Measurements from ENCODE around the gene CCN6. TPM values are rescaled to one million over a fixed set of nuclear protein-coding genes. Genes with fewer than 3 reads are reported as not detected.

The CCN6 gene
- polyA plus RNA-seq, 1 donor from 2014 or later: not detected

DNA sequence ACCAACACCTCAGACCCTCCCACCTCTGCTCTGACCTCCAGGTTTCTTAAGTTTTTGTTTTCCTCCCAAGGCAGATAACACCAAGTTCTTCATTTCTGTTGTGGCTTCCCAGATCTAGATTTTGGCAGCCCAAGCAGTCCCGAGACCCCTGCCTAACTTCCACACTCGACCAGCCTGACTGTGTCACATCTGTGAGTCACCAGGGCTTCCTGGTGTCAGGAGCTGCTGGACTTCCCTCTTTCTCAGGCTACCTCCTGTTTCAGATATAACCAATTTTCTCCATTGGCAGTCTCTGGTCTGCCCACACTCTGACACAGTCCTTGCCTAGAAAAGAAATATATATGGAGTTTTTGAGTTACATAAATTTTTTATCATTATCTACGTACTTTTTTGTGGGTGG lies 46.1 kb upstream of the CCN6 start:
- H3K4me3 ChIP-seq (ENCODE audit: low read length): no peak overlapping the region
- TF ChIP-seq POLR2AphosphoS5 (IDR thresholded peaks at IDR 0.05) (no peak), MXI1 (conservative IDR thresholded peaks at IDR 0.05; ENCODE audit: poor library complexity, severe bottlenecking) (no peak)
- no peak overlapping the region for H3K4me2 ChIP-seq (ENCODE audit: low read length)
- no peaks in the 10 kb centered on the region for H3K27me3 ChIP-seq (ENCODE audit: insufficient read depth, low read depth, low read length)
- no peaks in the 10 kb centered on the region for H3K9me3 ChIP-seq (ENCODE audit: low read length)
- H3K27ac ChIP-seq (ENCODE audit: low read length): no peak overlapping the region
- H3K9me2 ChIP-seq (ENCODE audit: insufficient read depth, low read length): no peaks in the 10 kb centered on the region
- no peaks in the 10 kb centered on the region for H3K79me2 ChIP-seq (replicated peaks; ENCODE audit: insufficient read depth, low read length)
- no peaks in the 10 kb centered on the region for H3K36me3 ChIP-seq (ENCODE audit: insufficient read depth, low read length)
- H3K9ac ChIP-seq (ENCODE audit: low read length): no peak overlapping the region
- no peak overlapping the region for H2AFZ ChIP-seq (ENCODE audit: low read depth, low read length)
- H4K20me1 ChIP-seq (ENCODE audit: insufficient read depth): no peaks in the 10 kb centered on the region
- H3F3A ChIP-seq (ENCODE audit: insufficient read depth, low read length, poor library complexity, severe bottlenecking): no peaks in the 10 kb centered on the region

- Histone ChIP-seq H3K9ac (ENCODE audit: low read length) (no peak overlapping the region), H3K79me2 (replicated peaks; ENCODE audit: insufficient read depth, low read length) (no peaks in the 10 kb centered on the region), H2AFZ (ENCODE audit: low read depth, low read length) (no peak overlapping the region), H3K27ac (ENCODE audit: low read length) (no peak overlapping the region), H3K4me2 (ENCODE audit: low read length) (no peak overlapping the region), H3K9me2 (ENCODE audit: insufficient read depth, low read length) (no peaks in the 10 kb centered on the region), H3K36me3 (ENCODE audit: insufficient read depth, low read length) (no peaks in the 10 kb centered on the region), H3K27me3 (ENCODE audit: insufficient read depth, low read depth, low read length) (no peaks in the 10 kb centered on the region), H4K20me1 (ENCODE audit: insufficient read depth) (no peaks in the 10 kb centered on the region), H3F3A (ENCODE audit: insufficient read depth, low read length, poor library complexity, severe bottlenecking) (no peaks in the 10 kb centered on the region), H3K9me3 (ENCODE audit: low read length) (no peaks in the 10 kb centered on the region), H3K4me3 (ENCODE audit: low read length) (no peak overlapping the region)
- TF ChIP-seq POLR2AphosphoS5 (IDR thresholded peaks at IDR 0.05) (no peak), EZH2 (IDR thresholded peaks at IDR 0.05; ENCODE audit: borderline replicate concordance, insufficient read depth, low read length, poor library complexity, severe bottlenecking) (no peak), RAD21 (conservative IDR thresholded peaks at IDR 0.05) (no peak), SMC3 (conservative IDR thresholded peaks at IDR 0.05; ENCODE audit: poor library complexity) (no peak), REST (IDR thresholded peaks at IDR 0.05; ENCODE audit: borderline replicate concordance) (no peak)
Measured at GRCh38 chr6:112008482-112008881, 45.4 kb upstream of the CCN6 start.

DNA sequence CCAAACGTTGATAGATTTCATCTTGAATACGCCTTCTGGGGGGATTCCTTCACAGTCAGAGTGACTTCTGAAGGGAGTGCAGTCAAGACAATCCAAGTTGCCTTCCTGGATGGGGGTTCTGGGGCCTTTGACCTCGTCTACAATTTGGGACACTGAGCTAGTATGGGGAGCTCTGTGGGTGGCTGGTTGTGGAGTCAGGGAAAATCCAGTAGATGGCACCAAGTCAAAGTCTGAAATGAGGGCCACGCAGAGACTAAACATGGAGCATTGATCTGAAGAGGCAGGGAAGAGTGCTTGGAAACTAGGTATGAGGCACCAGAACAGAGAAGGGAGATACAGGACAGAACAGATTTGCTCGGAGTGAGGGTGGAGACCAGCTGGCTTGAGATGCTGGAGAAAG lies 43.6 kb upstream of the CCN6 start:
- no peak overlapping the region for H3K4me3 ChIP-seq (ENCODE audit: low read length)
- H3F3A ChIP-seq (ENCODE audit: insufficient read depth, low read length, poor library complexity, severe bottlenecking): no peaks in the 10 kb centered on the region
- no peak overlapping the region for H2AFZ ChIP-seq (ENCODE audit: low read depth, low read length)
- no peaks in the 10 kb centered on the region for H3K79me2 ChIP-seq (replicated peaks; ENCODE audit: insufficient read depth, low read length)
- no peak overlapping the region for H3K27ac ChIP-seq (ENCODE audit: low read length)
- H3K4me2 ChIP-seq (ENCODE audit: low read length): no peak overlapping the region
- H3K36me3 ChIP-seq (ENCODE audit: insufficient read depth, low read length): no peaks in the 10 kb centered on the region
- no peaks in the 10 kb centered on the region for H3K27me3 ChIP-seq (ENCODE audit: insufficient read depth, low read depth, low read length)
- H4K20me1 ChIP-seq (ENCODE audit: insufficient read depth): no peaks in the 10 kb centered on the region
- TF ChIP-seq MXI1 (conservative IDR thresholded peaks at IDR 0.05; ENCODE audit: poor library complexity, severe bottlenecking) (no peak), EZH2 (IDR thresholded peaks at IDR 0.05; ENCODE audit: borderline replicate concordance, insufficient read depth, low read length, poor library complexity, severe bottlenecking) (no peak), SMC3 (conservative IDR thresholded peaks at IDR 0.05; ENCODE audit: poor library complexity) (no peak), TAF1 (IDR thresholded peaks at IDR 0.05; ENCODE audit: low read depth) (no peak), POLR2AphosphoS5 (IDR thresholded peaks at IDR 0.05) (no peak), EP300 (conservative IDR thresholded peaks at IDR 0.05; ENCODE audit: poor library complexity, severe bottlenecking) (no peak), REST (IDR thresholded peaks at IDR 0.05; ENCODE audit: borderline replicate concordance) (no peak), RAD21 (conservative IDR thresholded peaks at IDR 0.05) (no peak)
- no peak overlapping the region for H3K9ac ChIP-seq (ENCODE audit: low read length)
- no peaks in the 10 kb centered on the region for H3K9me2 ChIP-seq (ENCODE audit: insufficient read depth, low read length)
- H3K9me3 ChIP-seq (ENCODE audit: low read length): no peaks in the 10 kb centered on the region

Measured in neural cell (in vitro differentiated cells).